Fibroblast of skin of right quadriceps (primary cell): ENCODE measurements around the gene FSCN2.

Experiments used
- DNase-seq: peaks from one replicate; pipeline ENCODE4 v3.0.0-alpha.2; 2013

Gene FSCN2

GRCh38 chr17:81542431-81543338 lies 14.5 kb downstream of the FSCN2 start:
- no peak for DNase-seq

DNA sequence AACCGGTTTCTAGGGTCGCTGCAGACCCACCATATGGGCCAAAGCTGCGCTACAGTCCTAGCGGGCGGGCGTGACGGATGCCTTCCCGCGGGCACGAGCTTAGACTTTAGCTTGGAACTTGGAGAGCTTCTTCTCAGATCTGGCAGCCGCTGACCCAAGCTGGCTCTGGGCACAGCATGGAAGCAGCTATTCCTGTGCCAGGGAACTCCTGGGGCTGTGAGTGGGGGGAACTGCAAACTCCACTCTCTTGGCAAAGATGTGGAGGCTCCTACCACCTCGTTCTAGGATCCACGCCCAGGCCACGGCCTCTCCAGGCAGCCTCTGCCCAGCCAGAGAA lies 15.1 kb downstream of the FSCN2 start:
- DNase-seq = no peak

DNA sequence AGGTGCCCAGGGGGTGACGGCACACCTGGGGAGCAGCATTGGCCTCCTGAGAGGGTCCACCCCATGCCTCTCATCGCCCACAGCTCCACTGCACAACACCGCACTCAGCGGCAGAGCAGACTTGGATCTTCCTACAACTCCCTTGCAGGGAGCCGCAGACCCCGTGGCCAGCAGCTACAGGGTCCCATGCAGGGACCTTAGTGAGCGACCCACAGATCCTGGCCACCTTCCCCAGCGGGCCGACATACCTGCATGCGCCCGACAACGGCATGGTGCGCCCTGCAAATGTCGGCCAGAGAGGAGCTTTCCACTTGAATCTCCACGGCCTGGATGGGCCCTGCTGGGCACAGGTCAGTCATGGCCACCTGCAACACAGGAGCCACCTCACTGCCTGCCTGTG lies 15.6 kb downstream of the FSCN2 start:
- no peak for DNase-seq

- no peak for DNase-seq
Measured at GRCh38 chr17:81544281-81544974, 16.3 kb downstream of the FSCN2 start.

GRCh38 chr17:81545160-81545949 lies 17.2 kb downstream of the FSCN2 start:
- no peak for DNase-seq

GRCh38 chr17:81546906-81547613 lies 18.9 kb downstream of the FSCN2 start:
- DNase-seq = no peak

DNA sequence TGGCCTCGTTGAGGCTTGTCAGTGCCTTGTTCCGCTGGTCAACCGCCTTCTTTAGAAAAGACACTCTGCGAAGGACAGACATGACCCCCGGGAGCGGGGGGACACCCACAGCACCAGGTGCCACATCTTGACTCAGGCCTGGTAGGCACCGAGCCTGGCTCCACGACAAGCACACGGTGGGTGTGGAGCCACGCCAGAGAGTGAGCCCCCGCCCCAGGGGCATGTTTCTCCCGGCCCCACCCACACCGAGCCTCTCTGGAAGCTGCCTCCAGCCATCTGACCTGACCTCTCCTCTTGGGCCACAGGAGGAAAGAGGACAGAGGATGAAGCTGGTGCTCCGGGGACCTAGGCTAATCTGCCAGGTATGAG lies 19.4 kb downstream of the FSCN2 start:
- no peak for DNase-seq

DNA sequence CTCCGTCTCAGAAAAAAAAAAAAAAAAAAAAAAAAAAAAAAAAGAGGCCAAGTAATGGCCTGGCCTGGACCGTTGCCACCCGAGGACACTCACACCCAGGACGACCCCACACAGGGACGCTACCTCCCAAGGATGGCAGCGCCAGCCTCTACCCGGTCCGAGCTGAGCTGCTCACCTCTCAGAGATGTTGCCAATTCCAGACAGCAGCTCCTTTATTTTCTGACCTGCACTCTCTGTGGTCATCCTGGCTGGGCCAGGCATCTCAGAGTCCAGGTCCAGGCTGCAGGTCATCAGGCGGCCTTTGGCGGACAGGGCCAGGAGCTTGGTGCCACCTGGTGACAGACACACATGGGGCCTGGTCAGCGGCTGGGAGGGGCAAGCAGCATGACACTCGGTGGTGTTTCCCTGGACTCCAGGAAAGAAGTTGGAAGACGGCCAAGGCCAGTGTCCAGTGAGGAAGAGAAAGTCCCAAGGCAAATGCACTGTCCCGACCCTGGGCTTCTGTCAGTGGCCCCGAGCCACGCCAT lies 20.9 kb downstream of the FSCN2 start:
- no peak for DNase-seq

DNA sequence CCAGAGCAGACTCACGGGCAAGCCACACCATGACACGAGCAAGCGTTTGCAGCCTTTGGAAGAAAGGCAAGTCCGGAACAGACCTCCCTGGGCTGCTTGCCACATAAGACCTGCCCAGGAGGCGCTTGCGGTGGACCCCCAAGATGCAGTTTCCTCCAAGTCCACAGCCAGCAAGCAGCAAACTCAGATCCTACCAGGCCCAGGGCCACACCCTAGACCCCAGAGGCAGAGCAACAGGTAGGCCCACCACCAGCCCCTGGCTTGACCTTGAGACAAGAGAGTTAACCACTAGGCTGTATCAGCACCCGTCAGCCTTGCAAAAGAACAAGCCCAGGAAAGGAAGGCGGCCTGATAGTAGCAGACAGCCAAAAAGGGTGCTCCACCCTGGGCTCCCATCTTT lies 21.6 kb downstream of the FSCN2 start:
- DNase-seq = no peak

GRCh38 chr17:81550285-81550684 lies 22.1 kb downstream of the FSCN2 start:
- DNase-seq = no peak

- DNase-seq = no peak
Measured at GRCh38 chr17:81550830-81551457, 22.8 kb downstream of the FSCN2 start.

- DNase-seq = no peak
Measured at GRCh38 chr17:81551458-81552243, 23.5 kb downstream of the FSCN2 start.

GRCh38 chr17:81552244-81553017 lies 24.3 kb downstream of the FSCN2 start, which contains the start of gene FAAP100:
TSS of gene FAAP100 (minus strand) at chr17:81552353. CDS start at chr17:81552330, 23 bp downstream.
- DNase-seq = peak; percentile 77

DNA sequence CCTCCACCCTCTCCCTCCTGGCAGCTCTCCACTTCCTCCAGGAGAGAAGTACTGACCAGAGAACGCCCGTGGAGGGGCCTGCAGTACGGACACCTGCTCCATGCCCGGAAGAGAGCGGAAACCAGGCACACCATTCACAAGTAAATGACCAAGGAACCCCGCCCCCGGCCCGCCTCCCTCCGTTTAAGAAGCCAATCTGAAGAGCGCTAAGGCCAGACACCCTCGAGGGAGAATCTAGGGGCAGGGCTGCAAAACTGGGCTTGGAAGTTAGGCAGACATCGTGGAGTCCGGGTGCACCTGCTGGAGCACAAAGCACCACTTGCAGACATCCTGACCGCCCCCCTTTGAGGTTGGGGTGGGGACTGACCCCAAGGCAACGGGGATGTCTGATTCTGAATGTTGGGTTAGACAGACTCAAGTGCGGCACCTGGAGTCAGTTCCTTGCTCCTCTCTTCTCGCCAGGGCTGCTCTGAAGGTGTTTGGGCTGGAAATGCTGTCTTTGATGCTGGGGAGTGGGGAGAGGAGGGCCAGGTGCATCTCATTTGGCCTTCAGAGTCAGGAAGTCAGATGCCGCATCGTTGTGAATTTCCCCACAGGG lies 24.9 kb downstream of the FSCN2 start:
- DNase-seq = peak; percentile 68

DNA sequence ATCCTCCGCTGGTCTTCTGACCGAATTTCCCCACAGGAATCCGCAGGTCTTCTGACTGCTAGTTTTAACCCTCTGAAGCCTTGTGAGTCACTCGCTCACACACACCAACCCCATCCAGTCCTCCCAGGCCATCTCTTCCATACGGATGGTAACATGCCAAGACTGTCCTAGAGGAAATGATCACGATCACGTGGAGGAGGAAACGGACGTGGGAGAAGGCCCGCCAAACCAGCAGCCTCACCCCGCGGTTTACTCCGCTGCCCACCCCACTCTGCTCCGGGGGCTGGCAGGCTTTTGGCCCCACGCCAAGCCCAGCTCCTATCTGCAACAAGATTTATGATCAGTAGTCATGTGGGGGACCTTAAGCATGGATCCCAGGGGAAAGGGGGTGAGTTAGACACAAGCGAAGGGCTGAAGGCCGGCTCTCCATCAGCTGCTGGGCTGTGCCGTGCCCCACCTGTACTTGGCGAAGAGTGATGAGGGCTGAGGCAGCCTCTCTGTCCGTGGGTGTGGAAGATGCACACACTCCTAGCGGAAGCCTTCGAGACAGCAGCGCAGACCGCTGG lies 25.5 kb downstream of the FSCN2 start:
- DNase-seq = peak; percentile 96

DNA sequence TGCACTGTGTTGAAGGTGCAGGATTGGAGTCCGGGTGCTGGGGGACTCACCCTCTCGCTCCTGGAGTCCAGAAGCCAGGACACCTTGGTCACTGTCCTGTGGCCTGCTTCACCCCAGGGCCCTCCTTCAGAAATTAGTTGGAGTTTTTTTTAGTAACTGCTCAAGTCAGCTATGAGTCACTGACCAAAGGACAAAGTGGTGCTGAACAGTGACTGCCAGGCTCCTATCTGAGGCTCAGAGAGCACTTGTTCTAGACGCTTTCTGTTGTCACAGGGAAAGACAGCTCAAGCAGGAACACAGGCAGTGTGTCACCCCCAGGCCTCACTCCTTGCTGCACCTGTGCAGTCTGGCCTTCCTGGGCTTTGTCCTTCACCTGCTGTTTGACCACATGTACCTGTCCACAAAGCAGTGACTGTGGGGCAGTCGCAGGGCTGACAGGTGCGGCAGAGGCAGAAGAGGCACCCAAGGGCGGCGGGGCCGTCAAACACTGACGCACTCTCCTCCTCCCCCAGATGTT lies 28.1 kb downstream of the FSCN2 start:
- no peak for DNase-seq

DNA sequence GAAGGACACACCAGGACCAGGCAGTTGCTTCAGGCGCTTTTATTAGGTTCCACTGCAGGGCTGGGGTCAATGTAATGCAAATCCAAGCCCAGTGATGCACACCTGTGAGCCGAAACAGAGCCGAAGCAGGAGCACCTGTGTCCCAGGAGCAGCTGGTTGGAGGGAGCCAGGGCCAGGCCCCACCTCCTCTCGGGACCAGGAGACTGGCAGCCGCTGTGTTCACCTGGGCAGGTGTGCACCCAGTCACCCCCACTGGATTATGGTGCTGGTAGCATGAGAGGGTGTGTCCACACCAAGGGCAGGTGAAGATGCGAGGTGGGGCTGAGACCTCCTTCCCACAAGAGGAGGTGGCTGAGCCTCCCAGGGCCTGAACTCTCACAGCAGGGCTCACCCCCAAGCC lies 28.7 kb downstream of the FSCN2 start:
- no peak for DNase-seq

DNA sequence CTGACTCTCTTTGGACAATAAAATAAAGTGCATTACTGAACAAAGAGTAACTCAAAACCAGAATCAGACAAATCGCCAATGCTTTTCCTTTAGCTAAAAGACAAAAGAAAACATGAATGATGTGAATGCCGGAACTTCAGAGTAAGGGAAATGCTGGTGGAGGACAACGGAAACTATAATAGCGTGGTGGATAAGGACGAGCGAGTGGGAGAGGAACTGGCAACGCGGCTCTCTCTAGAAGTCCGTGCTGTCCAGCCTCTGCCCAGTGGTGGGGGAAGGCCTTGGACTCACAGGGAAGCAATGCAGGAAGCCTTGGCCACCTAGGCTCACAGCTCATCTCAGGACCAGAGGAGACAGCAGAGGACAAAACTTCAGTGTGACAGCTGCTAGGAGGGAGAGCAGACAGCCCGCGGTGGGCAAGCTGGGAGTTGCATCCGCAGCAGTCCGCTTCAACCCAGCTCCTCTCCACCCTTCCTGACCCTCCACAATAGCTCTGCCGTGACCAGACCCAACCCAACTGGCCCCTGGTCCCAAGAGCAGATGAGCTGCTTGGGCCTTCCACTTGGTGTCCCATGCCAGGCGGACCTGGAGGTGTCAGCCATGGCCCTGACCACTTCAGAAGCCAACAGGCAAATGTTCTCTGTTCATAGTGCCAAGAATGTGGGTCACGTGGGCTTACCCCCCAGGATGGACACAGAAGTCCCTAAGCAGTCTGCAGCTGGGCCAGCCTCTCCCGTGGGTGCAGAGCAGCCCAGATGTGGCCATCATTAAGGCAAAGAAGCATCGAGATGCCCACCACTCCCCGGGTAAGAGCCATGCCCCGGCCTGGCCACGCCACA lies 29.3 kb downstream of the FSCN2 start:
- no peak for DNase-seq

DNA sequence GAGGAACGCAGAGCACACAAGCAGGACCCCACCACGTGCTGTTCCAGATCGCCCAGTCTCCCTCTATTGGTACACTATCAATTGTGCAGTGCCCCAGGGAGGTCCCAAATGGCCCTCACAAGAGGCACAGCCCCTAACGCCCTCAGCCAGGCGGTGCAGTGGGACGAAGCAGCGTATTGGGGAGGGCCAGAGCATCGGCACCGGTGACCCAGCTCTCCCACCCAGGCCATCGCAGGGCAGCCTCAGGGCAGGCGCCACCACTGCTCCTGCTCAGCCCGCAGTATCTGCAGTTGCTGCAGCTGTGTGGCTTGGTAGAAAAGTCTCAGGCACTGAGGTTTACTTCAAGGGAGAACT lies 29.9 kb downstream of the FSCN2 start:
- DNase-seq = no peak
